Fibroblast of lung (primary cell): Measurements from ENCODE around the gene BEST4. TPM values are rescaled to one million over a fixed set of nuclear protein-coding genes. Genes with fewer than 3 reads are reported as not detected.
"Not testable (repeated sequence)": the region's sequence is repeated elsewhere in the genome, so short reads cannot be mapped to it uniquely, and the experiment has no call there.

Experiments used
- DNase-seq, 2 donors: peaks; one replicate each; pipeline versions ENCODE4 v3.0.0 to v3.0.0-alpha.2; 2010; ENCODE audit warnings: low read depth in 2 of 2
- H2AFZ ChIP-seq: 2 replicates; pipeline ENCODE4 v1.5.1; 2012; ENCODE audit warnings: low read length, control low read depth, inconsistent platforms
- H3K27ac ChIP-seq: 2 replicates; pipeline ENCODE4 v1.5.1; 2011; ENCODE audit warnings: low read length, control low read depth; ENCODE audit not compliant: insufficient read depth
- H3K27me3 ChIP-seq: 2 replicates; pipeline ENCODE4 v1.5.1; 2011; ENCODE audit warnings: mild to moderate bottlenecking, low read length; ENCODE audit not compliant: control insufficient read depth, insufficient read depth
- H3K36me3 ChIP-seq: 2 replicates; pipeline ENCODE4 v1.5.1; 2011; ENCODE audit warnings: low read length; ENCODE audit not compliant: control insufficient read depth, insufficient read depth
- H3K4me1 ChIP-seq: 2 replicates; pipeline ENCODE4 v1.5.1; 2011; ENCODE audit warnings: low read length; ENCODE audit not compliant: control insufficient read depth, insufficient read depth; ENCODE audit errors: extremely low read depth
- H3K4me2 ChIP-seq: 2 replicates; pipeline ENCODE4 v1.5.1; 2011; ENCODE audit warnings: low read length, control low read depth; ENCODE audit not compliant: insufficient read depth; ENCODE audit errors: extremely low read depth
- H3K4me3 ChIP-seq, 4 experiments: fragments of 200-600 bp in 1 of 4; sonication (generic) in 1 of 4; replicated peaks in 1 of 4; 2 replicates each; pipeline ENCODE4 v1.5.1; 2011 to 2016; ENCODE audit warnings: low read length in 4 of 4, low read depth in 3 of 4, mild to moderate bottlenecking in 3 of 4, control low read depth in 2 of 4, inconsistent platforms in 1 of 4, mixed read lengths in 1 of 4; ENCODE audit not compliant: insufficient read depth in 1 of 4; ENCODE audit errors: control extremely low read depth in 1 of 4
- H3K79me2 ChIP-seq: 2 replicates; pipeline ENCODE4 v1.5.1; 2012; ENCODE audit warnings: mild to moderate bottlenecking, low read length, inconsistent platforms; ENCODE audit not compliant: control insufficient read depth, insufficient read depth
- H3K9ac ChIP-seq: 2 replicates; pipeline ENCODE4 v1.5.1; 2011; ENCODE audit warnings: mild to moderate bottlenecking, low read length, control low read depth; ENCODE audit not compliant: insufficient read depth
- H3K9me3 ChIP-seq: 2 replicates; pipeline ENCODE4 v1.5.1; 2012; ENCODE audit warnings: low read depth, low read length; ENCODE audit not compliant: control insufficient read depth, insufficient read depth
- H4K20me1 ChIP-seq: 2 replicates; pipeline ENCODE4 v1.5.1; 2011; ENCODE audit warnings: low read length; ENCODE audit not compliant: control insufficient read depth, insufficient read depth; ENCODE audit errors: extremely low read depth
- CTCF ChIP-seq, 2 donors: IDR thresholded peaks in 1 of 2; conservative IDR thresholded peaks in 1 of 2; 1 replicate in 1 of 2; 2 replicates in 1 of 2; pipeline ENCODE4 v1.5.1; 2011 to 2012; ENCODE audit warnings: low read length in 2 of 2, control low read depth in 1 of 2, inconsistent platforms in 1 of 2, low read depth in 1 of 2, mild to moderate bottlenecking in 1 of 2
- EZH2 ChIP-seq: IDR thresholded peaks from 2 replicates; pipeline ENCODE4 v1.5.1; 2012; ENCODE audit warnings: low read length, control low read depth, mild to moderate bottlenecking; ENCODE audit errors: missing control alignments
- polyA plus RNA-seq, 2 donors: library from polyadenylated mRNA; depleted of rRNA in 1 of 2; stranded (reverse) in 1 of 2; unstranded in 1 of 2; fragments of >200 nt; gene quantifications; 2 replicates each; pipeline ENCODE4 v1.2.1, GENCODE V29; 2011 to 2012; ENCODE audit warnings: missing spikeins in 1 of 2
- total RNA-seq: library from RNA; depleted of rRNA; stranded (reverse); fragments of >200 nt; gene quantifications from 2 replicates; pipeline ENCODE4 v1.2.1, GENCODE V29; 2014

BEST4 gene
- total and polyA plus RNA-seq, 2 donors (not counting 1 experiment from before 2014, with no cell fraction given), result 0.10 to 0.17 TPM

DNA sequence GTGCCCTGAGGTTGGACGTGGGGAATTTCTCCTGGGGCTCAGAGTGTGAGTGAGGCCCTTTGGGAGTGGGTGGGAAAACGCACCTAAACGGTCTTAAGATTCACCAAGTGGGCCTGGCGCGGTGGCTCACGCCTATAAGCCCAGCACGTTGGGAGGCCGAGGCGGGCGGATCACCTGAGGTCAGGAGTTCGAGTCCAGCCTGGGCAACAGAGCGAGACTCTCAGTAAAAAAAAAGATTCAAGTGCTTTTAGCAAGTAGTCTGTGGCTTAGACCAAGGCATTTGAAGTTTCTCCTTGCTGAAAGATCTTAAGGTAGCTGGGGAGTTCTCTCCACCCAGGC lies 11.3 kb downstream of the BEST4 start:
- H3K4me3 ChIP-seq, result peak overlapping the region; percentile 61 to 95 (median 76)
- H3K36me3 ChIP-seq, result peaks cover 22% of the 10 kb centered on the region
- H3K9ac ChIP-seq, result peak overlapping the region; percentile 97
- H3K27ac ChIP-seq, result peak overlapping the region; percentile 98
- no peak for DNase-seq
- H3K4me1 ChIP-seq, result peaks cover 2% of the 10 kb centered on the region
- H4K20me1 ChIP-seq, result no peaks in the 10 kb centered on the region
- H2AFZ ChIP-seq, result no peak overlapping the region
- no peak for TF ChIP-seq EZH2
- no peak for TF ChIP-seq CTCF (conservative IDR thresholded peaks at IDR 0.05 in 1 of 2, IDR thresholded peaks at IDR 0.05 in 1 of 2; ENCODE audit: low read depth in 1 of 2, low read length in 2 of 2)
- H3K27me3 ChIP-seq, result no peaks in the 10 kb centered on the region
- no peaks in the 10 kb centered on the region for H3K9me3 ChIP-seq
- peak overlapping the region; percentile 80 for H3K4me2 ChIP-seq
- H3K79me2 ChIP-seq, result peaks cover 34% of the 10 kb centered on the region

DNA sequence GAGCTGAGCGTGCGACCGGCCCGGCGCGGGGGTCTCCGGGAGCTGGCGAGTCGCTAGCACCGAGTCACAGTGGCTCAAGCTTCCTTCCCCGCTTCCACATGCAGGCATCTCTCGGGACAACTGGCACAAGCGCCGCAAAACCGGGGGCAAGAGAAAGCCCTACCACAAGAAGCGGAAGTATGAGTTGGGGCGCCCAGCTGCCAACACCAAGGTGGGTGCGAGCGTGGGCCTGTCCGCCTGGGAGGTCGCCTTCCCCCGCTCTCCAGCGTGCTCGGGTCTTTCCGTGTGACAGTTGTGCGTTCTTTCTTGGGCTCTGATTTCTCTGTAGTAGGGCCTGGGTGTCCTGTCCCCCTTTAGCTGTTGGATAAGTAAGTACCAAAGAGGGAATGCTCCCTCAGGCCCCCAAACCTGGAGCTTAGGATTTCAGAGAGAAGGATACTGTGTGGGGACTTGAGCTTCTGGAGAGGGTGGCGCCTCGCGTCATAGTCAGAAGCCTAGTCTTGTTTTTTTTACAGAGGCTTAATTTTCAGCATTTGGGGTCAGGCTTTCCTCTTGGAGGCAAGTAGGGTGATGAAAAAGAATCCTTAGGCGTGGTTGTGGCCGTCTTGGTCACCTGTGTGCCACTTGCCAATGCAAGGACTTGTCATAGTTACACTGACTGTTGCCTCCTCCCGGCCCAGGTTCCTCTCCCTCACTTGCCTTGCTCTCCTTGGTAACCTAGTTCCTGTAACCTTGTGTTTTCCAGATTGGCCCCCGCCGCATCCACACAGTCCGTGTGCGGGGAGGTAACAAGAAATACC lies 11.8 kb downstream of the BEST4 start:
- Histone ChIP-seq H3K9ac (peak overlapping the region; percentile 97), H3K79me2 (peaks cover 34% of the 10 kb centered on the region), H3K36me3 (peaks cover 19% of the 10 kb centered on the region), H3K4me2 (peak overlapping the region; percentile 80), H3K27ac (peak overlapping the region; percentile 98), H2AFZ (no peak overlapping the region), H3K9me3 (no peaks in the 10 kb centered on the region), H3K27me3 (no peaks in the 10 kb centered on the region), H4K20me1 (no peaks in the 10 kb centered on the region), H3K4me3 (peak overlapping the region; percentile 61 to 95 (median 76)), H3K4me1 (peaks cover 2% of the 10 kb centered on the region)
- peak in 1 of 2 donors; percentile 17 for DNase-seq
- TF ChIP-seq CTCF (conservative IDR thresholded peaks at IDR 0.05 in 1 of 2, IDR thresholded peaks at IDR 0.05 in 1 of 2; ENCODE audit: low read depth in 1 of 2, low read length in 2 of 2) (no peak), EZH2 (no peak)

DNA sequence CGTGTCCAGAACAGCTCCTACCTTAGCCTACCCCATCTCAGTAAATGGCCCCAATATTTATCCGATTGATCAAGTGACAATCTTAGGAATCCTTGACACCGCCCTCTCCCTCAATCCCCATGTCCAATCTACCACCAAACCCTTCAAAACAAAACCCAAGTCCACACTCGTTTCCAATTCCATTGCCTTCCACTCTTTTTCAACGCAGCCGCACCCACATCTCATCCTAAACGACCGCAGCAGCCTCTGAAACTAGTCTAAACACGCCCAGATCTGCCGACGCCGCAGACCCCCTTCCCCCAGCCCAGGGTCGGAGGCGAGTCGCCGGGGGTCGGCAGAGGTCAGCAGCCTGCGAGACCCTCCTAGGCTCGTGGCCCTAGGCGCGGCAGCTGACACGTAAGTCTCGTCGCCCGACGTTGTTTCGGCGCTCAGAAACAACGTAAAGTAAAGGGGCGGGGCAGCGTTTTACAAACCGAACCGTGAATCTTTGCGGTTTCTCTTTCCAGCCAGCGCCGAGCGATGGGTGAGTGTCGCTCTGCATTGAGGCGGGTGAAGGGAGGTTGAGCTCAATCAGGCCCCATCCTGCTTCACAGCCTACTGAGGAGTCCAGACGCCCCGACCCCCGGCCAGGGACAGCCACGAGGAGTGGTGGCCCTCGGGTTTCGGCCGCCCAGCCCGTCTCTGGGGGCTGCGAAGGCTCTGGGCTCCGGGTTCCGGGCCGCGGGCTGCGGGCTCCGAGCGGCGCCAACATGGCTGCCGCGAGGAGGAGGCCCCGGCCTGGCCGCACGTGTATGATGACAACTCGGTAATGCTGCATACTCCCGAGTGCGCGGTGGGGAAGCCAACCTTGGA lies 12.7 kb downstream of the BEST4 start, which contains the start of gene RPS8:
TSS of gene RPS8 (plus strand) at position 463 of the 852 bp plus-strand sequence. CDS start at position 520, 57 bp downstream.
- peaks cover 2% of the 10 kb centered on the region for H3K4me1 ChIP-seq
- H2AFZ ChIP-seq, result peak within 1 kb of the TSS; percentile 37
- no peaks in the 10 kb centered on the region for H4K20me1 ChIP-seq
- DNase-seq, result peak; percentile 91 to 95
- H3K27ac ChIP-seq, result peak within 1 kb of the TSS; percentile 98
- peak within 1 kb of the TSS; percentile 61 to 95 (median 76) for H3K4me3 ChIP-seq
- no peaks in the 10 kb centered on the region for H3K9me3 ChIP-seq
- peak within 1 kb of the TSS; percentile 97 for H3K9ac ChIP-seq
- peaks cover 15% of the 10 kb centered on the region for H3K36me3 ChIP-seq
- H3K4me2 ChIP-seq, result peak within 1 kb of the TSS; percentile 80
- no peaks in the 10 kb centered on the region for H3K27me3 ChIP-seq
- peaks cover 34% of the 10 kb centered on the region for H3K79me2 ChIP-seq
- no peak for TF ChIP-seq EZH2
- TF ChIP-seq CTCF (conservative IDR thresholded peaks at IDR 0.05 in 1 of 2, IDR thresholded peaks at IDR 0.05 in 1 of 2; ENCODE audit: low read depth in 1 of 2, low read length in 2 of 2), result no peak

DNA sequence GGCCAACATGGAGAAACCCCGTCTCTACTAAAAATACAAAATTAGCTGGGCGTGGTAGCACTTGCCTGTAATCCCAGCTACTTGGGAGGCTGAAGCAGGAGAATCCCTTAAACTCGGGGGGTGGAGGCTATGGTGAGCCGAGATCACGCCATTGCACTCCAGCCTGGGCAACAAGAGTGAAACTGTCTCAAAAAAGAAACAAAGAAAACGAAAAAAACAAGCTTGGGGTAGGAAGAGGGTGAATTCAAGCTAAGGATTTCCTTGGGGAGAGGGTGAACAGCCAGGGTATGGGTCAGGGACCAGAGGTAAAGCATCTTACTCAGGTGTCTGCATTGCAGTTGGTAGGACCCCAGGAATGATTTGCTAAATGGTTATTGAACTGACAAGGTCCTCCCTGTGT lies 21.5 kb downstream of the BEST4 start:
- H3K27ac ChIP-seq, H3K9ac ChIP-seq, H3K4me3 ChIP-seq, DNase-seq, H3K9me3 ChIP-seq, H2AFZ ChIP-seq, H3K4me1 ChIP-seq, H3K4me2 ChIP-seq, H3K79me2 ChIP-seq, H3K27me3 ChIP-seq, H4K20me1 ChIP-seq: not testable (repeated sequence)
- peaks cover 18% of the 10 kb centered on the region for H3K36me3 ChIP-seq
